Left forelimb (tissue), 1 donor: ENCODE results near the gene LRIG1.
A peak's percentile ranks its signal among the peaks of the same experiment; 100 is the strongest.

ENCODE experiments used
- DNase-seq: peaks from one replicate; pipeline ENCODE4 v3.0.0-alpha.2; 2018; ENCODE audit warnings: low spot score

LRIG1 gene

DNA sequence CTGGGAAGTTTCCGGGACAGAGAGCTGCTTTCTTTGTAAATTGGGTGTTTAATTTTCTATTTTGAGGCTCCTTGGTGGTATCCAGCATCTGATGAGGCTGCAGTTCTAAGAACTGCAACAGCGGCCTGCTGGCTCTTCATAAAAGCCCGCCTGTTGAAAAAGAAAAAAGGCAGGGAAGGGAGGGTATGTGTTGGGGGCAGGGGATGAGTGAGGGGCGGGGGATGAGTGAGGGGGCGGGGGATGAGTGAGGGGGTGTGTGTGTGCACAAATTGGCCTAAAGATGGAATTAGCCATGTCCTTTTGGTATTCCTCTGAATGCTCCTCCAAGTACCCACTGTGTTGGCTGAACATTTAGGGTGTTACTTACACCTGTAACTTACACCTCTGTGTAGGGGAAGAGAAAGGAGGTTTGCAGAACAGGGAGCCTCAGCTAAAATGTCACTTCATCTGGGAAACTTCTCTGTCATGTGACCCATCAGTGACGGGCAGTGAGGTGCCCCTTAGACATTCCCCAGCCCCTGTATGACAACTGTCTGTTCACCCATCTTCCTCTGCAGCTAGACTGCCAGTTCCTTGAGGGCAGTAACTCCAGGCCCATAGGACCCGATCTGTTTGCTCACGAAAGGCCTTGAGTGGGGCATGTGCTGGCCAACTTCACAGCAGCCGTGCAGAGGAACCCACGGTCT lies 57.6 kb downstream of the LRIG1 start:
- DNase-seq = no peak

DNA sequence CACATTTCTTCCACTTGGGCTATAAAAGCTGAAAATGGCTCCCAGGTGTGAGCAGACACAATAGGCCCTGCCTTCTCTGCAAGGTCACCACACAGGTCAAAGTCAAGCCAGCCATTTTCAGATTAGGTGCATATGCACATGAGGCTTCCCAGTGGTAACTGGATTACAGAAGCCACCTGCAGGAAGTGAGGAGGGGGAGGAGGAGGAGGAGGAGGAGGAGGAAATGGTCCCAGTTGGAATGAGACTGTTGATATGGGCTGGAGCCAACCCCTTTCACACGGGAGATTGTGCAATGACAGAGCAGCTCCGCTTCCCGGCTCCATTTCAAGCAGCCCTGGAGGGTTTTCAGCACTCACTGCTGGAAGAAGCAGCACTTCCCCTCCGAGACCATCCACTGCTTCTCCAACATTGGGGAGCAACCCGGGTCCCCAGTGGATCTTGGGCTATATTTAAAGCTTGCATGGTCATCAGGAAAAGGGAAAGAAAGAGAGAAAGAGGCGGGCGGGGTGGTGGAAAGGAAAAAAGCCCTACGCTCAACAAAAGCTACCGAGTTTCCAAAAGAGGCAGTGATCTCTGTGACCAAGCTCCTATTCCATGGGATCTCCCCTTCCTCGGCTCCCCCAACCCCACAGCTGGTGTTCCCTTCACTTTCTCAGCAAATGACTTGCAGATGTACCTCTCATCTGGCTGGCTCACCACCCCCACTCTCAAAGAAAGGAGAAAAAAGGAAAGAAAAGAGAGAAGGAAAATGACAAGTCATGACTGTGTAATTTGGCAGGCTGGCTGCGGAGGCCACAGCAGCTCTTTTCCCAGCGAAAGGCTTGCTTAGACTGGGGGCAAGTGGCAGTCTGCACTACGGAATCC lies 58.3 kb downstream of the LRIG1 start:
- peak; percentile 82 for DNase-seq

DNA sequence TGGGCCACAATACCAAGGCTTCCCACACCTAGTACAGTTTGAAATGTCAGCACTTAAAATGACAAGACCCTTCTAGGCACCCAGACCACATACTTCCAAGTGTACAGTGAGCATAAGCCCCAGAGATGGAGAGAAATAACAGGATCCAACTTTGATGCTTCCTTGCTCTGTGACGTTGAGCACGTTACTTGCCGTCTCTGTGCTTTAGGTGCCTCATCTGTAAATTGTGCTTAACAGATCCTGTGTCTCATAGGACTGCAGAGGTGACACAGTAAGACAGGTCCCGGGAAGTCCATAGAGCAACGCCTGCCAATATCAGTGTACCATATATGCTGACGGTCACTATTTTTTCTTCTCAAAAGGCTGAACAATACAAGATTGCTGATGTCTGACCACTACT lies 59.1 kb downstream of the LRIG1 start:
- DNase-seq = no peak

DNA sequence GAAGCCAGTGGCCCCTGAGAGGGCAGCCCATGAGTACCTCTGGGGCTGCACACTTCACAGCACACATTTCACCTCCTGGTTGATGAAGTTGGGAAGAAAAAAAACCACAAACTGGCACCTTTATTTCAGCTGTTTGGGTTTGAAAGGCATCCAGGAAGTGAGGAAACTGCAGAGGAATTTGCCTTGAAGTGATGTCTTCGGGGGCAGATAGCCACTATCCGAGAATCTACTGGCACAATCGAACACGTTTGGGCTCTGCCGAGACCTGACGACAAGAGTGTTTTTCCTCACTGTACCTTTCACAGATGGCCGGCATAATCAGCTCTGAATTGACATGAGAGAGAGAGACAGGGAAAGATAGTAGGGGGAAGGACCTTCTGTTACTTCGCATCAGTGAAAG lies 59.7 kb downstream of the LRIG1 start:
- no peak for DNase-seq

DNA sequence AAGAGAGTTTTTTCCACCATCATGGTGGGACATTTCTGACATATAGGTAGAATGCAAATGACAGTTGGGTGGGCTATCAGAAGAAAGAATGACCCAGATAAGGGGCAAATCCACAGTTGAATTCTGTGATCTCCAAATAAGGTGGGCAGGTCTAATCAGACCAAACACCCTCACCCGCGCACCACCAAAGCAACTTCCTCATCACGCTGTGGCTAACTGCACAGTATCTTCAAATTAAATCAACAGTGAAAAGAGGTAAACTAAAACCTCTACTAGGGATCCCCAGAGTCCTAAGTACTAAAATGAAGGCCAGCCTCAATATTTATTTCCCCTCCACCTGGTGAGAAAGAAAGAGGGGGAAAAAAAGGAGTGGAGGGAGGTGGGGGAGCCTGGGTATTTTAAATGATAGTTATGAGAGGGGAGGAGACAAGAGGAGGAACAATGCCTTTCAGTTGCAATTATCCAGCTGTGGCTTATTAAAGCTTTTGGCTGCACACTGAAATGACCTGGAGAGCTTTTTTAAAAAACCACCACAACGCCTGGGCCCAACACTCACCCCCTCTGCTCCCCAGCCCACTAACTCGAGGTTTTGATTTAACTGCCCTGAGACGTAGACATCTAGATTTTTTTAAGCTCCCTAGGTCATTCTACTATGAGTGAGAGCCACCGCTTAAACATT lies 61.0 kb downstream of the LRIG1 start:
- DNase-seq = no peak

DNA sequence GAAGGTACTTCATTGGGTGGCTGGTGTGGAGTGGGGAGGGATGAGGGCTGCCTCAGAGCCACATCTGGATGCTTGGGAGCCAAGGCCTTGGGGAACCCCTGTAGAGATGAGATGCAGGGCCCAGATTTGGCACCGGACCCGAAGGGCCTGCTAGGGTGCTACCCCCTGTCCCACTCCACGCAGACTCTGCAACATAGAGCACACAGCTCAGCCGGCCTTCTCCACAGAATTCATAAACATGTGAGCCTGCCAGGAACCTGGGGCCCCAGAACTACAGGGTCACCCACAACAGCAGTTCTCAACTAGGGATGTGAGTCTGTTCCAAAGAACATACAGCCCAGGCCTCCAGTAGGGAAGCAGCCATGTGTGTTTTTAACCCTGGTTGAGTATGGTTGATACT lies 62.8 kb downstream of the LRIG1 start:
- no peak for DNase-seq

DNA sequence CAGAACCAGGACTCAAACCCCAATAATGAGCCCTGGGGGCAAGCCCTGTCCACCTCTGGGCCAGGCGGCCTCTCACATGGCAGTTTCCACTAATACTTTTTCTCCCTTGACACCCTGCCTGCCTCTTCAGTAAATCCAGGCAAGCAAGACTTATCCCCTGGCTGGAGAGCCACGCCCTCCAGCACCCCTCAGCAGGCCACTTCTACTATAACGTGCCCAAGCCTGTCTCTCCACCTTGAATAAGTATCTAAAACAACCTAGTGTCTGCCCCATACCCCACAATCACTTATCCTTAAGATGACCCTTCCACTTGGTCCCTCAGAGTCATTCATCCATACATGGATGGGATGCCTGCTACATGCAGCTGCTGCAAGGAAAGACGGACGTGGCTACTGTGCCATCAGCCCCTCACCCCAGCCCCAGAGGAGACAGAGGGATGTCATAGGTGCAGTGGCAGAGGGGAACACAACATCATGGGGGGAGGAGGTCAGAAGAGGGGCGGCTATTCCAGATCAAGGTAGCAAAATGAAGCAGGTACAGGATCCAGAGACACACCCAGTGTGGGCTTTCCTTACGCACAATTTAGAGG lies 63.4 kb downstream of the LRIG1 start:
- no peak for DNase-seq

DNA sequence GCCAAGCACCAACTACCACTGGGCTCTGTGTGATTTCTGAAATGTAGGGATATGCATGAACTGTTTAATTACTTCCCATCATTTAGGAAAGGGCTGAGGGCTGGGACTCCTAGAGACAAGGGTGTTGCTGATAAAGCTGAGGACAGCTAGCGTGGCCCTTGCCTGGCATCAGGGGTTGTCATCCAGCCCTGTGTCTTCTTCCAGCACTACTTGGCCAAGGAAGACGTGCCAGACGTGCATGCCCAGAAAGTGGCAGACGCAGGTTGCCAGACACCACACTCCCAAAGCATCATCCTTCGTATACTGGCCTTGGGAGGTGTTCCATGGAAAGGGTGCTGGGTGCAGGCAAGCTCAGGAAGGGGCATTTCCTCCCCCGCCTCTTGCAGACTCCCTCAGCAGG lies 64.8 kb downstream of the LRIG1 start:
- DNase-seq = no peak

DNA sequence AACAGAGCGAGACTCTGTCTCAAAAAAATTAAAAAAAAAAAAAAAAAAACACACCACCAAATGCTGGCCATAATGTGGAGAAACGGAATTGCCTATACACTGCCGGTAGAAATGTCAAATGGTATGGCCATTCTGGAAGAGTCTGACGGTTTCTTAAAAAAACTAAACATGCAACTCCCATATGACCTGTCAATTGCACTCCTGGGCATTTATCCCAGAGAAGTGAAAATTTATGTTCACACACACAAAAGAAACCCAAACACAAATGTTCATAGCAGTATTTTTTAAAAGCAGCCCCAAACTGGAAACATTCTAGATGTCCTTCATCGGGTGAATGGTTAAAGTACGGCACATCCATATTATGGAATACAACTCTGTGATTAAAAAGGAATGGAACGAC lies 66.1 kb downstream of the LRIG1 start:
- no peak for DNase-seq

DNA sequence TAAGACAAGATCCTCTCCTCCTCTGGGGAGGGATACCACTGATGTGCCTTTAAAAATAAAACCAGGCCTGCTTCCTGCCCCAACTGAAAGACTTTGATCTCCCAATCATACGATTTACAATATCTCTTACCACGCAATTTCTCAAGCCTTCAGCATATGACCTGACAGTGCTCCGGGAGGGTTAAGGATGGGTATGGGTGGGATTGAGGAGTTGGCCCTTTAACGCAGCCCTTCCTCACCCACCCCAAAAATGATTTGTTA lies 67.4 kb downstream of the LRIG1 start:
- no peak for DNase-seq

DNA sequence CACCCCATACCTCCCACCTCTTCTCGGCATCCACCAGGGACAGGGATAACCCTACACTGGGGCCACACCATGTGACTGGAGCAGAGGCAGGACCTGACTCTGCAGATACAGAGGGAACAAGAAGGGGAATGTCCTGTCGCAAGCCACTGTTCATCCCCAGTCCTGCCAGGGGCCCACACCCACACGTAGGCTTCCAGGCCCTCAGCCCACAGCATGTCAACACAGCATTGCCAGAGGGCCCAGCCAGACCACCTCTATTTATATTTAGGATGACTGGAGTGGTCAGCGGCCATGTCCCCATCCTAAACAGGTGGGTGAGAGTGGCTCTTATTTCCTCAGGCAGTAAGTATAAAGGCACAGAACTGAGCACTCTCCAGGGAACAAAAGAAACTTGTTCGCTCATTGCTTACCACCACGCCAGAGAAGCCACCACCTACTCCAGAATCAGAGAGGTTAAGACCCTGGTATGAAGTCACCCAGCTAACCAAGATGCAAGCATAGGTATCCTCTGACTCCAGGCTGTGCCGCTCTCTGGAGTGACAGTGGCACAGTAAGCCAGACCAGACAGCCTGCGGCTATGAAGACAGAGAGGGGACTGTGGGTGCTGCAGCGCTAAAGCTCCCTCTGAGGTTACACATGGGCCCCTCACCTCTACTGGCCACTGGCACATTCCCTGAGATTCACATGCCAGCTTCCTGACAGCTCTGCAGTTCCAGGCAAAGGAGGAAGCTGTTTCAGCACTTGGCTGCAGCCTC lies 67.9 kb downstream of the LRIG1 start:
- DNase-seq = no peak

DNA sequence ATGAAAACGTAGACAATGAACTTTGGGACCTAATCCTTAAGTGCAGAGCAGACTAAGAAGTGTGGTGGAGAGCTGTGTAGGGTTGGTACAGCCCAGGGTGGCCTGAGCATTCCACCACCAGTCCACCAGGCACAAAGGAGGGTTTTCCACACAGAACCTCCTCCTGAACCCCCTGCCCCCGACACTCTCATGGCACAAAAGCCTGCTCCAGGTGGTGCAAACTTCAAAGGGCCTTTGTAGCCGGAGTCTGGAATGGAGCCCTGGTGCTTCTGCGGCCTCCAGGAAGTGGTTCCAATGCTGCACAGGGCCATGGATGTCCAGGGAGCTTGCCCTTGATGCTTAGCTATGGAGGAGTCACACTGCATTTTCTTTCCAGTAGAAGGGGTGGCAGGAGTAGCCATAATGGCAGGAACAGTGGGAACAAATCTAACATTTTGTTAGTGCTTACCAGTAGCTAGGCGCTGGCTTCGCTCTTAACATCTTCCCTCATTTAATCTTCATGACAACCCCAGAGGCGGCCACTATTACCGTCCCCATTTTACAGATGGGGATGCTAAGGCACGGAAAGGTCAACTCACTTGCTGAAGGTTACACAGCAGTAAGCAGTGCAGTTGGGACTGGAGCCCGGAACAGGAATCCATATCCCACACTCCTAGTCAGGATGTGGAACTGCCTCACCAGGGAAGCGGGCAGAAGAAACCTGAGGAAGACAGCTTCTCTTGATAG lies 68.6 kb downstream of the LRIG1 start:
- DNase-seq = no peak

GRCh38 chr3:66431494-66431893 lies 69.3 kb downstream of the LRIG1 start:
- no peak for DNase-seq

DNA sequence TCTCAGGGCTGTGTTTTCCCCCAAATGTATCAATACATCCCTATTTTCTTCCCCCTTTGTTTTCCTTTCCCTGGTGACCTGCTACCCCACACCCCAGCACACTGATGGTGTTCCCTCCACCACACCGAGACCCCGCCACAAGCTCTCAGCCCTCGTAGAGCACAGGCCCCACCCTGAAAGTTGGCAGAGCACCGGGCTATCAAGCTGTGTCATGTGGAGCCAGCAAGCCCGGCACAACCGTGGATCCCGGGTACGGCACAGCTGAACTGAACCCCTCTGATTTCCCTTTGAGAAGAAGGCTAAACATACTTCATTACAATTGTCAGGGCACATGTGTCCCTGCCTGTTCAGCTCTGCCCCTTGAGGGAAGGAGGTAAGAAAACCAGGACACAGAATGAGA lies 69.9 kb downstream of the LRIG1 start:
- DNase-seq = no peak

DNA sequence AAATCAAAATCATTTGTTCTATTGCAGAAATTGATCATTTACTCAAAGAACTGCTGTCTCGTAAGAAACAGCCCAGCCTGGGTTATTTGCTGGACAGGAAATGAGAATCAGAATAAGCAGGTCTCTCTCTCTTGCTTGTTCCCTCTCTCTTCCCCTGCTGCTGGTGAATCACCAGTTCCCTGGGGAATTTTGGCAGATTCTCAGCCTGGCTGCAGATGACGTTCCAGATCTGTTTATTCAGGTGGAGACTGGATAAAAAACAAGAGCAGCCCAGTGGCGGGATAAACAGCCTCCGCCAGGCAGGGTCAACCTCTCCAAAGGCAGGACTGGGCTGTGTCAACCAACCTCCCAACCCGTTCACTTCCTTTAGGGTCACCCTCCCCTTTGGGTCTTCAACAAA lies 72.1 kb downstream of the LRIG1 start:
- DNase-seq = no peak

DNA sequence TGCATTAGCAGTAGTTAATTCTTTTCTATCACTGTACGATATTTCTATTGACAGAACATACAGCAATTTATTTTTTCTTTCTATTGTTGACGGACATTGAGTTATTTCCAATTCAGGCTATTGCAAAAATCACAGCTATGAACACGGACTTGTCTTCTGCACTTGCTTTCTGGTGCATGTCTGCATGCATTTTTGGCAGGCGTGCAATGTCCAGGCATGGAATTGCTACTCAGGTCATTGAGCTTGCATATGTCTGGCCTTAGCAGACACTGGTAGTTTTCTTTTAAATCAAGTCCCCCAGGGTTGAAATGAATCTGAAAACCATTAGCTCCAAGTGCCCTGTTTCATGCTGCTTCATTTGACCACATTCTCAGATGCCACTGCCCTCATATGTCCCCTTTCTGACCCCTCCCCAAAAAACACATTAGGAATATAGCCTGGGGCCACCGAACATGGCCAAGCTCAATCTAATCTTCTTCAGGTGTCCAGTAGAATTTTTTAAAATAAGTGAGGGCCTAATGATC lies 72.8 kb downstream of the LRIG1 start:
- DNase-seq = no peak

DNA sequence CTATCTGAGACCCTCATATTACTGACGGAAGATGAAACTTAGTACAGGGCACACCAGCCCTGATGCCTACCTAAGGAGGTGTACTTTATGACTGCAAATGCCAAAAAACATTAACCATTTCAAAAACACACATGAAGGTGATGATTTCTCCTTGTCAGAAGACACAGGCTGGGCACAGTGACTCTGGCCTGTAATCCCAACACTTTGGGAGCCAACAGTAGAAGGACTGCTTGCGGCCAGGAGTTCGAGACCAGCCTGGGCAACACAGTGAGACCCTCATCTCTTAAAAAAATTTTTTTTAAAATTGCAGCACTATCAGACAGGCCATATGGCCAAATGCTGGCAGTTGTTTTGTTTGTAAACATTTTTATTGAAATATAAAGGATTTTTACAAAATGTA lies 73.5 kb downstream of the LRIG1 start:
- no peak for DNase-seq

GRCh38 chr3:66426135-66426534 lies 74.7 kb downstream of the LRIG1 start:
- DNase-seq = no peak

- no peak for DNase-seq
Observed at GRCh38 chr3:66425576-66426114, 75.2 kb downstream of the LRIG1 start.

DNA sequence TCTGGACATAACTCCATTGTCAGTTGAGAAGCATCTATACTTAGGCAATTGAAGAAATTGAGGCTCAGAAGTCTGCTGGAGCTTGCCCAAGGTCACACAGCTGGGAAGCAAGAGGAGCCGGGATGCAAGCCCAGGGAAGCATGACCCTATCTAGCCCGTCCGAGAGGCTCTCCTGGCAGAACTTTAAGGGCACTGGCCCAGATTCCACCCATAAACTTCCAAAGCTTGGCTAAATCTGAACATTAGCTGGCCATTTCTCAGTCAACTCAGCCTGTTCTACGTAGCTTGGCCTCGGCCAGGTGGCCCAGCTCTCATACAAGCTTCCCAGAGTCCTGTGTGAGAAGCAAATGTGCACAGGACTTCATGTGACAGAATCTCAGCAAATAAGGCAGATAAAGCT lies 75.8 kb downstream of the LRIG1 start:
- no peak for DNase-seq

- no peak for DNase-seq
Observed at GRCh38 chr3:66423791-66424190, 77.0 kb downstream of the LRIG1 start.
